ENCODE data around the gene BLOC1S3. TPM values are rescaled to one million over a fixed set of nuclear protein-coding genes. Genes with fewer than 3 reads are reported as not detected.
A peak's percentile ranks its signal among the peaks of the same experiment; 100 is the strongest.

The BLOC1S3 gene
- total RNA-seq, 1 donor from 2014 or later = 21.9 TPM

GRCh38 chr19:45179892-45180370, 1.3 kb downstream of the BLOC1S3 start:
- no peaks in the 10 kb centered on the region for H3K36me3 ChIP-seq (ENCODE audit: control insufficient read depth, insufficient read depth, low read length)
- no peak for DNase-seq (ENCODE audit: low read depth)
- TF ChIP-seq CTCF (IDR thresholded peaks at IDR 0.05; ENCODE audit: insufficient read depth, low read length, poor library complexity, severe bottlenecking) = no peak

GRCh38 chr19:45180936-45181335, 2.4 kb downstream of the BLOC1S3 start:
- Histone ChIP-seq H3K27me3 (ENCODE audit: control insufficient read depth, insufficient read depth, low read length) (no peaks in the 10 kb centered on the region), H3K36me3 (ENCODE audit: control insufficient read depth, insufficient read depth, low read length) (no peaks in the 10 kb centered on the region), H3K4me3 (ENCODE audit: low read depth, low read length) (no peak overlapping the region)
- no peak for DNase-seq (ENCODE audit: low read depth)
- no peak for TF ChIP-seq CTCF (IDR thresholded peaks at IDR 0.05; ENCODE audit: insufficient read depth, low read length, poor library complexity, severe bottlenecking)

More at GRCh38 chr19:45179892-45180370, 1.3 kb downstream of the BLOC1S3 start:
- Histone ChIP-seq H3K4me3 (ENCODE audit: low read depth, low read length) (peak overlapping the region; percentile 82), H3K27me3 (ENCODE audit: control insufficient read depth, insufficient read depth, low read length) (no peaks in the 10 kb centered on the region)

GRCh38 chr19:45182758-45183157, 4.2 kb downstream of the BLOC1S3 start:
- no peak for DNase-seq (ENCODE audit: low read depth)
- H3K27me3 ChIP-seq (ENCODE audit: control insufficient read depth, insufficient read depth, low read length) = no peaks in the 10 kb centered on the region
- TF ChIP-seq CTCF (IDR thresholded peaks at IDR 0.05; ENCODE audit: insufficient read depth, low read length, poor library complexity, severe bottlenecking) = no peak
- H3K36me3 ChIP-seq (ENCODE audit: control insufficient read depth, insufficient read depth, low read length) = no peaks in the 10 kb centered on the region
- no peak overlapping the region for H3K4me3 ChIP-seq (ENCODE audit: low read depth, low read length)

GRCh38 chr19:45184115-45184514, 5.5 kb downstream of the BLOC1S3 start:
- no peaks in the 10 kb centered on the region for H3K27me3 ChIP-seq (ENCODE audit: control insufficient read depth, insufficient read depth, low read length)
- DNase-seq (ENCODE audit: low read depth) = no peak
- H3K4me3 ChIP-seq (ENCODE audit: low read depth, low read length) = no peak overlapping the region
- H3K36me3 ChIP-seq (ENCODE audit: control insufficient read depth, insufficient read depth, low read length) = no peaks in the 10 kb centered on the region
- TF ChIP-seq CTCF (IDR thresholded peaks at IDR 0.05; ENCODE audit: insufficient read depth, low read length, poor library complexity, severe bottlenecking) = no peak

GRCh38 chr19:45186509-45187334, 8.1 kb downstream of the BLOC1S3 start:
- Histone ChIP-seq H3K27me3 (ENCODE audit: control insufficient read depth, insufficient read depth, low read length) (no peaks in the 10 kb centered on the region), H3K4me3 (ENCODE audit: low read depth, low read length) (no peak overlapping the region), H3K36me3 (ENCODE audit: control insufficient read depth, insufficient read depth, low read length) (no peaks in the 10 kb centered on the region)
- TF ChIP-seq CTCF (IDR thresholded peaks at IDR 0.05; ENCODE audit: insufficient read depth, low read length, poor library complexity, severe bottlenecking) = no peak
- no peak for DNase-seq (ENCODE audit: low read depth)
